Uterus (tissue), 2 donors: Measurements from ENCODE around the gene HOXC5.

Source experiments
- POLR2A ChIP-seq, 2 donors: fragments of 450-650 bp; IDR thresholded peaks; one replicate each; pipeline ENCODE4 v1.6.1; 2016; ENCODE audit warnings: antibody characterized with exemption in 2 of 2, mild to moderate bottlenecking in 1 of 2, moderate library complexity in 1 of 2
- TF ChIP-seq, protein P1 (sequence below), 4 experiments: fragments of 200-600 bp in 2 of 4; fragments of 450-650 bp in 2 of 4; sonication (generic) in 2 of 4; IDR thresholded peaks; one replicate each; pipeline ENCODE4 v1.5.1; 2016 to 2019; ENCODE audit warnings: antibody characterized with exemption in 4 of 4, mild to moderate bottlenecking in 2 of 4, moderate library complexity in 1 of 4

GRCh38 chr12:54000116-54001114 is 32.4 kb upstream of the HOXC5 start, which contains the start of gene HOXC9:
- TF ChIP-seq, protein P1, sequence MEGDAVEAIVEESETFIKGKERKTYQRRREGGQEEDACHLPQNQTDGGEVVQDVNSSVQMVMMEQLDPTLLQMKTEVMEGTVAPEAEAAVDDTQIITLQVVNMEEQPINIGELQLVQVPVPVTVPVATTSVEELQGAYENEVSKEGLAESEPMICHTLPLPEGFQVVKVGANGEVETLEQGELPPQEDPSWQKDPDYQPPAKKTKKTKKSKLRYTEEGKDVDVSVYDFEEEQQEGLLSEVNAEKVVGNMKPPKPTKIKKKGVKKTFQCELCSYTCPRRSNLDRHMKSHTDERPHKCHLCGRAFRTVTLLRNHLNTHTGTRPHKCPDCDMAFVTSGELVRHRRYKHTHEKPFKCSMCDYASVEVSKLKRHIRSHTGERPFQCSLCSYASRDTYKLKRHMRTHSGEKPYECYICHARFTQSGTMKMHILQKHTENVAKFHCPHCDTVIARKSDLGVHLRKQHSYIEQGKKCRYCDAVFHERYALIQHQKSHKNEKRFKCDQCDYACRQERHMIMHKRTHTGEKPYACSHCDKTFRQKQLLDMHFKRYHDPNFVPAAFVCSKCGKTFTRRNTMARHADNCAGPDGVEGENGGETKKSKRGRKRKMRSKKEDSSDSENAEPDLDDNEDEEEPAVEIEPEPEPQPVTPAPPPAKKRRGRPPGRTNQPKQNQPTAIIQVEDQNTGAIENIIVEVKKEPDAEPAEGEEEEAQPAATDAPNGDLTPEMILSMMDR (IDR thresholded peaks at IDR 0.05) = no peak
- TF ChIP-seq POLR2A (IDR thresholded peaks at IDR 0.05) = no peak
